SU-DHL-6 (cell line): ENCODE results near the gene FAM107B.

Experiments used
- H2AFZ ChIP-seq: fragments of 200-600 bp; sonication (generic); 2 replicates; pipeline ENCODE4 v1.6.1; 2014; ENCODE audit warnings: low read depth, mild to moderate bottlenecking, moderate library complexity, mixed read lengths, antibody characterized with exemption, low read length; ENCODE audit not compliant: severe bottlenecking
- H3F3A ChIP-seq: fragments of 200-600 bp; shearing (Covaris generic); 2 replicates; pipeline ENCODE4 v1.6.0; 2016; ENCODE audit warnings: antibody characterized with exemption, mild to moderate bottlenecking; ENCODE audit not compliant: insufficient read depth
- H3K27ac ChIP-seq: fragments of 200-600 bp; sonication (generic); 2 replicates; pipeline ENCODE4 v1.5.1; 2016; ENCODE audit warnings: low read depth, mild to moderate bottlenecking, low read length, moderate library complexity, mixed read lengths
- H3K27me3 ChIP-seq: fragments of 200-600 bp; sonication (generic), shearing (Covaris generic); 2 replicates; pipeline ENCODE4 v1.6.0; 2014; ENCODE audit warnings: mild to moderate bottlenecking, low read length
- H3K36me3 ChIP-seq: fragments of 200-600 bp; sonication (generic); 2 replicates; pipeline ENCODE4 v1.6.1; 2014; ENCODE audit warnings: mild to moderate bottlenecking, low read length, mixed read lengths
- H3K4me2 ChIP-seq: fragments of 300-600, 200-600 bp; shearing (Covaris generic), sonication (generic); 2 replicates; pipeline ENCODE4 v1.6.0; 2014; ENCODE audit warnings: low read length, low read depth, mild to moderate bottlenecking; ENCODE audit not compliant: poor library complexity, severe bottlenecking
- H3K4me3 ChIP-seq: fragments of 200-600 bp; sonication (generic); 2 replicates; pipeline ENCODE4 v1.5.1; 2014; ENCODE audit warnings: antibody characterized with exemption, low read length, mild to moderate bottlenecking, mixed read lengths; ENCODE audit not compliant: insufficient read depth, poor library complexity, severe bottlenecking
- H3K79me2 ChIP-seq: fragments of 200-600 bp; sonication (generic); 2 replicates; pipeline ENCODE4 v1.6.1; 2014; ENCODE audit warnings: mild to moderate bottlenecking, low read length, moderate library complexity; ENCODE audit not compliant: insufficient read depth
- H3K9ac ChIP-seq: fragments of 200-600 bp; sonication (generic); 2 replicates; pipeline ENCODE4 v1.7.0; 2014; ENCODE audit warnings: mild to moderate bottlenecking, low read length
- H3K9me2 ChIP-seq: fragments of 200-600 bp; sonication (generic); replicated peaks from 2 replicates; pipeline ENCODE4 v1.6.1; 2014; ENCODE audit warnings: low read length; ENCODE audit not compliant: insufficient read depth
- H3K9me3 ChIP-seq: fragments of 200-600 bp; sonication (generic); 2 replicates; pipeline ENCODE4 v1.6.1; 2014; ENCODE audit warnings: low read length, mixed read lengths; ENCODE audit not compliant: insufficient read depth
- H4K20me1 ChIP-seq: fragments of 200-600 bp; sonication (generic); 2 replicates; pipeline ENCODE4 v1.6.1; 2014; ENCODE audit warnings: low read depth, mild to moderate bottlenecking, antibody characterized with exemption, low read length, moderate library complexity, mixed read lengths
- CTCF ChIP-seq: fragments of 200-600 bp; sonication (generic); IDR thresholded peaks from one replicate; pipeline ENCODE4 v1.5.1; 2017; ENCODE audit warnings: antibody characterized with exemption, mild to moderate bottlenecking, low read length, moderate library complexity; ENCODE audit not compliant: insufficient read depth, poor library complexity, severe bottlenecking
- EZH2phosphoT487 ChIP-seq: fragments of 200-600 bp; sonication (generic), shearing (Covaris generic); conservative IDR thresholded peaks from 2 replicates; pipeline ENCODE4 v1.6.1; 2018; ENCODE audit warnings: mild to moderate bottlenecking, antibody characterized with exemption, low read length, moderate library complexity, mixed read lengths

Gene FAM107B

DNA sequence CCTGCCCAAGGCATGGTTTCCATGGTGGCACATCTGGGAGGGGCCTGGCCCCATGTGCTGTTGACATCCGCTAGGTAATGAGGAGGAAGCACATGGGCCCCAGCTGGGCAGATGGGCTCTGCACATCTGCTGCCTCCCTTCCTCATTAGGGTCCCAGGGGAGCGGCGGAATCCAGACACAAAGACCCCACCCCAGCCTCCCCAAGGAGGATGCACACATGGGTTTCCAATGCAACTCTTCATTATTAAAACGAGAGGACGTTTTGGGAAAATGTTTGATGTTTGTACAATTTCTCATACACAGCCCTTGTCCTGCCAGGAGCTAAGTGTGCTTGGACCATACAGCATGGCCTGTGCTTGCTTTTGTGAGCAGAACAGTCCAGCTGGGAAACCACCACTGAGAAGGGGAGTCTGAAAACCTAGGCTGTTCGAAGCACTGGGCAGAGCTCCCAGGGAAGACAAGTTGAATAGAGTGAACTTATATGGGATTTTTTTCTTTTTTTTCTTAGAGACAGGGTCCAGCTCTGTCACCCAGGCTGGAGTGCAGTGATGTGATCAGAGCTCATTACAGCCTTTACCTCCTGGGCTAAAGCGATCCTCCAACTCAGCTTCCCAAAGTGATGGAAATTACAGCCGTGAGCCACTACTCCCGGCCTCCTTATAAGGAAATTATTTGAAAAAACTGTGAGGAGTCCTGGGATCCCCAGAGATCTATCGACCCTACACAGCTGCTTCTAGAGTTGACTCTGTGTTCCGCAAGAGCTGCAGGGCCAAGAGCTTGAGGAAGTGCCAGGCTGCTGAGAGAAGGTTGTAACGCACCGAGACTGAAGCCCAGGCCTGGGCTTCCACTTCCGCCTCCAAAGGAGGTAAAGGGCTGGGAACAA, 23.4 kb downstream of the FAM107B start:
- Histone ChIP-seq H2AFZ (peak overlapping the region; percentile 44), H3K9ac (peak overlapping the region; percentile 14; the same call in 1 of the 2 replicates), H4K20me1 (no peaks in the 10 kb centered on the region), H3K4me3 (no peak overlapping the region), H3K9me2 (no peaks in the 10 kb centered on the region), H3K4me2 (peak overlapping the region; percentile 6), H3K79me2 (no peaks in the 10 kb centered on the region), H3K9me3 (no peaks in the 10 kb centered on the region), H3F3A (no peaks in the 10 kb centered on the region), H3K27ac (no peak overlapping the region), H3K27me3 (no peaks in the 10 kb centered on the region), H3K36me3 (no peaks in the 10 kb centered on the region)
- TF ChIP-seq EZH2phosphoT487, result no peak
- no peak for TF ChIP-seq CTCF

DNA sequence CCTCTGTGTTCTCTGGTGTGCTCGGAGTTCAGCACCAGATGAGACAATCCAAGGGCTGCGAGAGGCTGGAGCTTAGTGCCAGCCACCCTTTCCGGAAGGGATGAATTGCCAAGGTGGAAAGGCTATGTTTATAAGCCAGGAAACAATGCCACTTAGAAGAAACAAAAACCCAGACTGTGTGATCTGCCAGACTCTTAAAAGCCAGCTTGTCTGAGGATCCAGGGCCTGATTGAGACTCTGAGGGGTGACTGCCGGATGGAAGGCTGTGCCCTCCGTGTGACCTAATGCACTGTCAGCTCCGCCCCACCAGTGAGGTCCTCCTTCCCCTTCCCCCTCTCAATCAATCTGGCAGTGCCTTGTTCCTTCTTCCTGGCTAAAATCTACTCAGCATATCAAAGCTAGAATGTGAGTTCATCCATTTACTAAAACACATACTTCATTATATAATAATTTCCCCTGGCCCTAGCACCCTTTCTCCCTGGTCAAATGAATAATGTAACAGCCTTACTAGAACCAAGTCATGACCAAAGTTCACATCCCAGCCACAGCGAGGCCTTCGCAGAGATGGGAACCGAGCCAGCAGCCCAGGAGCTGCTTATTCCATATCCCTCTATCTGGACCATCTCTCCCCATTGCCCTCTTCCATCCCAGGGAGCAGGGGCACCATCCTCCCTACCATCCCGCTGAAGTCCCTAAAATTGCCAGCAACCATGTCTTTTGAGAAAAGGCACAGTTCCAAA, 25.5 kb downstream of the FAM107B start:
- H3K9me3 ChIP-seq, result no peaks in the 10 kb centered on the region
- TF ChIP-seq CTCF (no peak), EZH2phosphoT487 (no peak)
- H4K20me1 ChIP-seq, result no peaks in the 10 kb centered on the region
- H3K4me2 ChIP-seq, result no peak overlapping the region
- no peaks in the 10 kb centered on the region for H3F3A ChIP-seq
- no peak overlapping the region for H3K27ac ChIP-seq
- no peak overlapping the region for H3K9ac ChIP-seq
- no peaks in the 10 kb centered on the region for H3K9me2 ChIP-seq
- H2AFZ ChIP-seq, result no peak overlapping the region
- no peaks in the 10 kb centered on the region for H3K36me3 ChIP-seq
- H3K79me2 ChIP-seq, result no peaks in the 10 kb centered on the region
- no peak overlapping the region for H3K4me3 ChIP-seq
- H3K27me3 ChIP-seq, result no peaks in the 10 kb centered on the region

GRCh38 chr10:14748441-14748840, 26.3 kb downstream of the FAM107B start:
- Histone ChIP-seq H3K27me3 (no peaks in the 10 kb centered on the region), H2AFZ (no peak overlapping the region), H3K27ac (no peak overlapping the region), H4K20me1 (no peaks in the 10 kb centered on the region), H3K4me2 (no peak overlapping the region), H3F3A (no peaks in the 10 kb centered on the region), H3K9me3 (no peaks in the 10 kb centered on the region), H3K9me2 (no peaks in the 10 kb centered on the region), H3K36me3 (no peaks in the 10 kb centered on the region), H3K9ac (no peak overlapping the region), H3K79me2 (no peaks in the 10 kb centered on the region), H3K4me3 (no peak overlapping the region)
- TF ChIP-seq EZH2phosphoT487 (no peak), CTCF (no peak)
